Body of pancreas (tissue), 4 donors: ENCODE results near the gene SPDYE11.
"Not testable (repeated sequence)": the region's sequence is repeated elsewhere in the genome, so short reads cannot be mapped to it uniquely, and the experiment has no call there.

Experiments used
- POLR2A ChIP-seq, 3 donors: fragments of 450-650 bp; IDR thresholded peaks; one replicate each; pipeline ENCODE4 v1.6.1; 2016; ENCODE audit warnings: antibody characterized with exemption in 3 of 3, mild to moderate bottlenecking in 2 of 3
- TF ChIP-seq, protein P1 (sequence below), 7 experiments: fragments of 450-650 bp in 4 of 7; fragments of 200-600 bp in 3 of 7; sonication (generic) in 3 of 7; IDR thresholded peaks; one replicate each; pipeline ENCODE4 v1.5.1; 2016 to 2019; ENCODE audit warnings: antibody characterized with exemption in 7 of 7

DNA sequence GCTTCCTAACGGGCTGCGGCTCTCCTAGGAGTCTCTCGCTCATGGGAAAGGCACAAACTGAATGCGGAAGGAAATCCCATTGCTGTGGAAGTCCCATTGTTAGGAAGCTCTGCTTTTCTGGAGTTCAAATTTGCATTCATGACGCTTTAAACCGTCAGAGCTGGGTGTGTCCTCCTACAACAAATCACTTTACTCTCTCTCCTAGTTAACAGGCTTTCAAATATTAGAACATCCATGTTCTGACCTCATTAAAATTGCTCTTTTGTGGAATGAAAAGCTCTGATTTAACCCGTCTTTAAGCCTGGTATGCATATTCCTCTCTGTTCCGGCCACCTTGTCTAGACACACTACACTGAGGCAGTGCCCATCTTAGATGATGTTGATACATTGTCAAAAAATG lies at the start of gene SPDYE11:
- TF ChIP-seq, protein P1, sequence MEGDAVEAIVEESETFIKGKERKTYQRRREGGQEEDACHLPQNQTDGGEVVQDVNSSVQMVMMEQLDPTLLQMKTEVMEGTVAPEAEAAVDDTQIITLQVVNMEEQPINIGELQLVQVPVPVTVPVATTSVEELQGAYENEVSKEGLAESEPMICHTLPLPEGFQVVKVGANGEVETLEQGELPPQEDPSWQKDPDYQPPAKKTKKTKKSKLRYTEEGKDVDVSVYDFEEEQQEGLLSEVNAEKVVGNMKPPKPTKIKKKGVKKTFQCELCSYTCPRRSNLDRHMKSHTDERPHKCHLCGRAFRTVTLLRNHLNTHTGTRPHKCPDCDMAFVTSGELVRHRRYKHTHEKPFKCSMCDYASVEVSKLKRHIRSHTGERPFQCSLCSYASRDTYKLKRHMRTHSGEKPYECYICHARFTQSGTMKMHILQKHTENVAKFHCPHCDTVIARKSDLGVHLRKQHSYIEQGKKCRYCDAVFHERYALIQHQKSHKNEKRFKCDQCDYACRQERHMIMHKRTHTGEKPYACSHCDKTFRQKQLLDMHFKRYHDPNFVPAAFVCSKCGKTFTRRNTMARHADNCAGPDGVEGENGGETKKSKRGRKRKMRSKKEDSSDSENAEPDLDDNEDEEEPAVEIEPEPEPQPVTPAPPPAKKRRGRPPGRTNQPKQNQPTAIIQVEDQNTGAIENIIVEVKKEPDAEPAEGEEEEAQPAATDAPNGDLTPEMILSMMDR (IDR thresholded peaks at IDR 0.05) = not testable (repeated sequence)
- TF ChIP-seq POLR2A (IDR thresholded peaks at IDR 0.05) = not testable (repeated sequence)
